ENCODE results near the gene ANO1. TPM values are rescaled to one million over a fixed set of nuclear protein-coding genes. Genes with fewer than 3 reads are reported as not detected.

ANO1 gene
- polyA plus RNA-seq, 1 of the 3 experiments (the other 2 are of a cell fraction): not detected

- no peaks in the 10 kb centered on the region for H3K9me2 ChIP-seq
- H3K4me2 ChIP-seq: no peak overlapping the region
- H3K4me3 ChIP-seq (ENCODE audit: low read depth in 2 of 2, low read length in 1 of 2): no peak overlapping the region
- H3K27me3 ChIP-seq (ENCODE audit: insufficient read depth): peaks cover 14% of the 10 kb centered on the region
- H3K9me3 ChIP-seq: no peaks in the 10 kb centered on the region
- H3K79me2 ChIP-seq (ENCODE audit: insufficient read depth): no peaks in the 10 kb centered on the region
- H3K27ac ChIP-seq (ENCODE audit: low read depth in 2 of 2, low read length in 1 of 2): no peak overlapping the region
- no peaks in the 10 kb centered on the region for H3K4me1 ChIP-seq (ENCODE audit: control insufficient read depth in 1 of 2, insufficient read depth in 2 of 2, low read depth in 1 of 2, low read length in 1 of 2)
- CTCF ChIA-PET: interaction anchor here (1.0 to 2.9 kb wide), 4 partner anchors 12 to 480 kb away, joined by 3 to 21 read pairs (median 8); no protein-coding TSS in a partner anchor
- POLR2A ChIA-PET: no interaction called here
- no peaks in the 10 kb centered on the region for H4K20me1 ChIP-seq (ENCODE audit: insufficient read depth)
- no peaks in the 10 kb centered on the region for H3F3A ChIP-seq (replicated peaks; ENCODE audit: insufficient read depth)
- WGBS (ENCODE audit: low lambda C conversion rate): 70% methylated on average over 9 of the region's 9 CpGs
- no peak for DNase-seq
- no peak overlapping the region for H2AFZ ChIP-seq (ENCODE audit: low read depth)
- H3K9ac ChIP-seq: no peak overlapping the region
- TF ChIP-seq SMC3 (IDR thresholded peaks at IDR 0.05; ENCODE audit: low read depth, low read length) (no peak), ZBTB33 (IDR thresholded peaks at IDR 0.05; ENCODE audit: borderline replicate concordance, low read depth) (no peak)
- H3K36me3 ChIP-seq (replicated peaks in 1 of 2; ENCODE audit: control insufficient read depth in 1 of 2, insufficient read depth in 2 of 2, low read length in 1 of 2): no peaks in the 10 kb centered on the region
Observed at GRCh38 chr11:70184396-70184795, 106.3 kb downstream of the ANO1 start.

- Histone ChIP-seq H4K20me1 (ENCODE audit: insufficient read depth) (no peaks in the 10 kb centered on the region), H3K4me1 (ENCODE audit: control insufficient read depth in 1 of 2, insufficient read depth in 2 of 2, low read depth in 1 of 2, low read length in 1 of 2) (no peaks in the 10 kb centered on the region), H3K4me2 (no peak overlapping the region), H3K27ac (ENCODE audit: low read depth in 2 of 2, low read length in 1 of 2) (no peak overlapping the region), H3F3A (replicated peaks; ENCODE audit: insufficient read depth) (no peaks in the 10 kb centered on the region), H3K9me3 (no peaks in the 10 kb centered on the region), H3K9ac (no peak overlapping the region), H3K4me3 (ENCODE audit: low read depth in 2 of 2, low read length in 1 of 2) (no peak overlapping the region), H3K9me2 (no peaks in the 10 kb centered on the region), H3K27me3 (ENCODE audit: insufficient read depth) (peaks cover 14% of the 10 kb centered on the region), H3K36me3 (replicated peaks in 1 of 2; ENCODE audit: control insufficient read depth in 1 of 2, insufficient read depth in 2 of 2, low read length in 1 of 2) (no peaks in the 10 kb centered on the region), H3K79me2 (ENCODE audit: insufficient read depth) (no peaks in the 10 kb centered on the region), H2AFZ (ENCODE audit: low read depth) (no peak overlapping the region)
- POLR2A ChIA-PET: no interaction called here
- TF ChIP-seq EZH2phosphoT487 (IDR thresholded peaks at IDR 0.05; ENCODE audit: borderline replicate concordance, low read depth): no peak
- TF ChIP-seq CHD2 (IDR thresholded peaks at IDR 0.05; ENCODE audit: low read length, partially characterized antibody): no peak
- no peak for TF ChIP-seq SIN3A (IDR thresholded peaks at IDR 0.05; ENCODE audit: borderline replicate concordance, low read depth, low read length)
- WGBS (ENCODE audit: low lambda C conversion rate): 57% methylated on average over 23 of the region's 28 CpGs
- DNase-seq: no peak
- CTCF ChIA-PET: interaction anchor here (1.0 to 2.9 kb wide), 7 partner anchors 11 to 481 kb away, joined by 3 to 21 read pairs (median 5); no protein-coding TSS in a partner anchor
Observed at GRCh38 chr11:70185348-70186055, 107.4 kb downstream of the ANO1 start.

GRCh38 chr11:70186420-70186819 is 108.3 kb downstream of the ANO1 start:
- DNase-seq: no peak
- H3K9ac ChIP-seq: no peak overlapping the region
- ChIA-PET CTCF (interaction anchor here (0.5 to 3.2 kb wide), 7 partner anchors 10 to 271 kb away, joined by 3 to 24 read pairs (median 3); no protein-coding TSS in a partner anchor), POLR2A (no interaction called here)
- no CpG with 5 or more reads among the region's 6 CpGs for WGBS (ENCODE audit: low lambda C conversion rate)
- H3K36me3 ChIP-seq (replicated peaks in 1 of 2; ENCODE audit: control insufficient read depth in 1 of 2, insufficient read depth in 2 of 2, low read length in 1 of 2): no peaks in the 10 kb centered on the region
- H3K27me3 ChIP-seq (ENCODE audit: insufficient read depth): peaks cover 14% of the 10 kb centered on the region
- H3K4me1 ChIP-seq (ENCODE audit: control insufficient read depth in 1 of 2, insufficient read depth in 2 of 2, low read depth in 1 of 2, low read length in 1 of 2): no peaks in the 10 kb centered on the region
- H3K4me2 ChIP-seq: no peak overlapping the region
- TF ChIP-seq TAF1 (IDR thresholded peaks at IDR 0.05; ENCODE audit: borderline replicate concordance, low read depth, low read length) (no peak), RXRA (IDR thresholded peaks at IDR 0.05; ENCODE audit: borderline replicate concordance, low read depth) (no peak), MEF2A (IDR thresholded peaks at IDR 0.05; ENCODE audit: borderline replicate concordance, low read depth) (no peak), MXI1 (IDR thresholded peaks at IDR 0.05; ENCODE audit: low read depth, low read length) (no peak), FOXM1 (IDR thresholded peaks at IDR 0.05; ENCODE audit: low read depth) (no peak), TCF12 (IDR thresholded peaks at IDR 0.05) (no peak), NRF1 (IDR thresholded peaks at IDR 0.05; ENCODE audit: low read depth, low read length) (no peak), FOXJ3 (CRISPR knock-in tag; IDR thresholded peaks at IDR 0.05) (no peak), MAX (IDR thresholded peaks at IDR 0.05; ENCODE audit: low read depth) (no peak), FOSL2 (IDR thresholded peaks at IDR 0.05; ENCODE audit: borderline replicate concordance, low read depth) (no peak), POLR2AphosphoS5 (IDR thresholded peaks at IDR 0.05; ENCODE audit: low read depth, low read length) (no peak), USF1 (IDR thresholded peaks at IDR 0.05; ENCODE audit: borderline replicate concordance, low read depth) (no peak), GABPA (IDR thresholded peaks at IDR 0.05; ENCODE audit: low read depth) (no peak), TEAD4 (IDR thresholded peaks at IDR 0.05; ENCODE audit: borderline replicate concordance, insufficient read depth) (no peak), RAD21 (IDR thresholded peaks at IDR 0.05; ENCODE audit: low read length) (no peak), EZH2phosphoT487 (IDR thresholded peaks at IDR 0.05; ENCODE audit: borderline replicate concordance, low read depth) (no peak)
- no peaks in the 10 kb centered on the region for H3K9me2 ChIP-seq
- H3K27ac ChIP-seq (ENCODE audit: low read depth in 2 of 2, low read length in 1 of 2): no peak overlapping the region
- no peak overlapping the region for H2AFZ ChIP-seq (ENCODE audit: low read depth)
- H3K79me2 ChIP-seq (ENCODE audit: insufficient read depth): no peaks in the 10 kb centered on the region
- no peaks in the 10 kb centered on the region for H4K20me1 ChIP-seq (ENCODE audit: insufficient read depth)
- H3K4me3 ChIP-seq (ENCODE audit: low read depth in 2 of 2, low read length in 1 of 2): no peak overlapping the region
- no peaks in the 10 kb centered on the region for H3F3A ChIP-seq (replicated peaks; ENCODE audit: insufficient read depth)
- no peaks in the 10 kb centered on the region for H3K9me3 ChIP-seq
